RCC 7860 (cell line): ENCODE measurements around the gene MAGI2.
A peak's percentile ranks its signal among the peaks of the same experiment; 100 is the strongest.

Experiments used
- DNase-seq: peaks from one replicate; pipeline ENCODE4 v3.0.0-alpha.2; 2015; ENCODE audit warnings: low spot score
- FAIRE-seq: peaks from 2 replicates; lab custom pipeline; 2012; peaks lifted over from hg19 to GRCh38; lab: Jason Lieb, UNC

Gene MAGI2

GRCh38 chr7:78690174-78690573 is 763.3 kb downstream of the MAGI2 start:
- FAIRE-seq (no peak), DNase-seq (no peak)

GRCh38 chr7:78688376-78688775 is 765.1 kb downstream of the MAGI2 start:
- no peak for FAIRE-seq
- no peak for DNase-seq

GRCh38 chr7:78686189-78686588 is 767.3 kb downstream of the MAGI2 start:
- FAIRE-seq (no peak), DNase-seq (no peak)

- no peak for DNase-seq
- no peak for FAIRE-seq
These were observed 769.3 kb downstream of the MAGI2 start for GRCh38 chr7:78684201-78684600.

GRCh38 chr7:78683566-78683965 is 769.9 kb downstream of the MAGI2 start:
- DNase-seq (no peak), FAIRE-seq (no peak)

GRCh38 chr7:78679112-78679876 is 774.2 kb downstream of the MAGI2 start:
- FAIRE-seq (no peak), DNase-seq (no peak)

- no peak for FAIRE-seq
- no peak for DNase-seq
These were observed 776.1 kb downstream of the MAGI2 start for GRCh38 chr7:78677391-78677790.

- FAIRE-seq (no peak), DNase-seq (no peak)
These were observed 778.0 kb downstream of the MAGI2 start for GRCh38 chr7:78675511-78675910.

GRCh38 chr7:78673272-78673671 is 780.2 kb downstream of the MAGI2 start:
- no peak for FAIRE-seq
- no peak for DNase-seq

- FAIRE-seq (no peak), DNase-seq (no peak)
These were observed 790.5 kb downstream of the MAGI2 start for GRCh38 chr7:78662939-78663338.

- DNase-seq (peak; percentile 49), FAIRE-seq (no peak)
These were observed 803.5 kb downstream of the MAGI2 start for GRCh38 chr7:78649976-78650375.

- DNase-seq (no peak), FAIRE-seq (no peak)
These were observed 804.2 kb downstream of the MAGI2 start for GRCh38 chr7:78649236-78649635.

- no peak for DNase-seq
- no peak for FAIRE-seq
These were observed 810.7 kb downstream of the MAGI2 start for GRCh38 chr7:78642751-78643150.

- DNase-seq: no peak
- FAIRE-seq: no peak
These were observed 815.1 kb downstream of the MAGI2 start for GRCh38 chr7:78638364-78638763.

GRCh38 chr7:78636727-78637126 is 816.7 kb downstream of the MAGI2 start:
- FAIRE-seq (no peak), DNase-seq (no peak)

- DNase-seq: no peak
- FAIRE-seq: no peak
These were observed 818.3 kb downstream of the MAGI2 start for GRCh38 chr7:78635026-78635793.

- no peak for DNase-seq
- no peak for FAIRE-seq
These were observed 819.4 kb downstream of the MAGI2 start for GRCh38 chr7:78634093-78634492.

GRCh38 chr7:78620920-78621319 is 832.5 kb downstream of the MAGI2 start:
- DNase-seq: peak; percentile 10
- no peak for FAIRE-seq

- FAIRE-seq (no peak), DNase-seq (no peak)
These were observed 836.9 kb downstream of the MAGI2 start for GRCh38 chr7:78616539-78616938.

GRCh38 chr7:78609281-78609680 is 844.2 kb downstream of the MAGI2 start:
- DNase-seq (no peak), FAIRE-seq (no peak)

GRCh38 chr7:78607099-78607498 is 846.4 kb downstream of the MAGI2 start:
- no peak for FAIRE-seq
- DNase-seq: no peak

- no peak for DNase-seq
These were observed 848.3 kb downstream of the MAGI2 start for GRCh38 chr7:78605119-78605518.

More at GRCh38 chr7:78605119-78605518, 848.3 kb downstream of the MAGI2 start:
- no peak for FAIRE-seq
